Endothelial cell of umbilical vein (primary cell): ENCODE measurements around the gene GPRIN2.

Experiments
- EZH2 ChIP-seq: IDR thresholded peaks from 2 replicates; pipeline ENCODE4 v1.6.1; 2012; ENCODE audit warnings: borderline replicate concordance, low read depth, mild to moderate bottlenecking, moderate library complexity, low read length, inconsistent platforms; ENCODE audit not compliant: severe bottlenecking
- GATA2 ChIP-seq: IDR thresholded peaks from 2 replicates; pipeline ENCODE4 v1.7.0; 2011; ENCODE audit warnings: low read depth, mild to moderate bottlenecking, moderate library complexity, mixed read lengths, low read length; ENCODE audit not compliant: insufficient read length, insufficient read depth
- JUN ChIP-seq: IDR thresholded peaks from 2 replicates; pipeline ENCODE4 v1.6.1; 2011; ENCODE audit warnings: borderline replicate concordance, low read depth; ENCODE audit not compliant: insufficient read length, insufficient read depth
- MYC ChIP-seq: IDR thresholded peaks from one replicate; pipeline ENCODE4 v1.6.1; 2011; ENCODE audit warnings: mild to moderate bottlenecking, low read depth, low read length
- POLR2A ChIP-seq: IDR thresholded peaks from 2 replicates; pipeline ENCODE4 v1.6.1; 2012; ENCODE audit warnings: low read depth, mild to moderate bottlenecking, control low read depth, low read length
- POLR2AphosphoS5 ChIP-seq: IDR thresholded peaks from 2 replicates; pipeline ENCODE4 v1.6.1; 2012; ENCODE audit warnings: low read depth, mild to moderate bottlenecking, control low read depth, low read length, moderate library complexity; ENCODE audit not compliant: insufficient read depth
- TF ChIP-seq, protein P1 (sequence below), 2 donors: IDR thresholded peaks; 1 replicate in 1 of 2; 2 replicates in 1 of 2; pipeline ENCODE4 v1.5.1; 2011; ENCODE audit warnings: low read length in 2 of 2, mild to moderate bottlenecking in 2 of 2, moderate library complexity in 2 of 2, control low read depth in 1 of 2, inconsistent platforms in 1 of 2, low read depth in 1 of 2; ENCODE audit not compliant: insufficient read depth in 1 of 2; ENCODE audit errors: extremely low read depth in 1 of 2
- TF ChIP-seq, protein P2 (sequence below): IDR thresholded peaks from 2 replicates; pipeline ENCODE4 v1.6.1; 2011; ENCODE audit not compliant: insufficient read depth, insufficient read length

DNA sequence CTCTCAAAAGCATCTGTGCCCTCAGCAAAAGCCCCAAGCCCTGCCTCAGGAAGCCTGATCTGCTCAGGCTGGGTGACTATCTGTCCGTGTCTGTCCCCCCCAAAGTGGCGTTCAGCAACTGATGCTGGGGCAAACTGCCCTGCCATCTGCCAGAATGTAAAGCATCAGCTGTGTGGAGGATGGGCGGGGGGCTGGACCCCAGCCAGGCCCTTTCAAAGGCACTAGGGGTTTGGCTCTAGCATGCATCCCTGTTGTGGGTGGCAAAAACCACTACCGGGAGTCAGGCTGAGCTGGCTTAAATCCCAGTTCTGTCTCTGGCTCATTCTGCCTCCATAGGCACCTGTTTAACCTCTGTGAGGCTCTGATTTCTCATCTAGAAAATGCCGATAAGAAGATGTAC, 35.5 kb downstream of the GPRIN2 start:
- TF ChIP-seq EZH2 (no peak), POLR2AphosphoS5 (no peak), POLR2A (no peak), GATA2 (no peak), MYC (no peak), JUN (no peak)
- TF ChIP-seq, protein P1, sequence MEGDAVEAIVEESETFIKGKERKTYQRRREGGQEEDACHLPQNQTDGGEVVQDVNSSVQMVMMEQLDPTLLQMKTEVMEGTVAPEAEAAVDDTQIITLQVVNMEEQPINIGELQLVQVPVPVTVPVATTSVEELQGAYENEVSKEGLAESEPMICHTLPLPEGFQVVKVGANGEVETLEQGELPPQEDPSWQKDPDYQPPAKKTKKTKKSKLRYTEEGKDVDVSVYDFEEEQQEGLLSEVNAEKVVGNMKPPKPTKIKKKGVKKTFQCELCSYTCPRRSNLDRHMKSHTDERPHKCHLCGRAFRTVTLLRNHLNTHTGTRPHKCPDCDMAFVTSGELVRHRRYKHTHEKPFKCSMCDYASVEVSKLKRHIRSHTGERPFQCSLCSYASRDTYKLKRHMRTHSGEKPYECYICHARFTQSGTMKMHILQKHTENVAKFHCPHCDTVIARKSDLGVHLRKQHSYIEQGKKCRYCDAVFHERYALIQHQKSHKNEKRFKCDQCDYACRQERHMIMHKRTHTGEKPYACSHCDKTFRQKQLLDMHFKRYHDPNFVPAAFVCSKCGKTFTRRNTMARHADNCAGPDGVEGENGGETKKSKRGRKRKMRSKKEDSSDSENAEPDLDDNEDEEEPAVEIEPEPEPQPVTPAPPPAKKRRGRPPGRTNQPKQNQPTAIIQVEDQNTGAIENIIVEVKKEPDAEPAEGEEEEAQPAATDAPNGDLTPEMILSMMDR (IDR thresholded peaks at IDR 0.05; ENCODE audit: extremely low read depth in 1 of 2, insufficient read depth in 1 of 2, low read depth in 1 of 2, low read length in 2 of 2), result no peak
- TF ChIP-seq, protein P2, sequence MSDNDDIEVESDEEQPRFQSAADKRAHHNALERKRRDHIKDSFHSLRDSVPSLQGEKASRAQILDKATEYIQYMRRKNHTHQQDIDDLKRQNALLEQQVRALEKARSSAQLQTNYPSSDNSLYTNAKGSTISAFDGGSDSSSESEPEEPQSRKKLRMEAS, result no peak
